ENCODE data around the gene HM13. TPM values are rescaled to one million over a fixed set of nuclear protein-coding genes. Genes with fewer than 3 reads are reported as not detected.

HM13 gene
- total RNA-seq, 1 experiment from 2014 or later = 183 TPM

GRCh38 chr20:31543966-31544598, 29.8 kb downstream of the HM13 start:
- CTCF ChIA-PET = no interaction called here

DNA sequence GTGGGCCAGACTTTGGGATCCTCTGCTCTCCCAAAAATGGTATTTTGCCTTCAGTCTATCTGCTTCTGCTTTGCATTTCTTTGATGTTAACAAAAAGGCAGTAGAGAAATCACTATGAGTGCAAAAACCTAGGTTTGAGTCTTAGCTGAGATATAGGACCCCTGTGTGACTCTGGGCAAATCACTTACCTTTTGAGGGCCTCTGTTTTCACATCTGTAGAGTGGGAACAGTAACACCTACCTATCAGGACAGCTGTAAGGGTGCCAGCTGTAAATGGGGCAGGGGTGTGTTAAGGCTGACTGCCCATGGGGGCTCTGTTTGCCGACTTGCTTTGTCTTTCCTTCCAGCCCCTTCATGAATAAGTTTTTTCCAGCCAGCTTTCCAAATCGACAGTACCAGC, 30.4 kb downstream of the HM13 start:
- peak overlapping the region; percentile 27; the same call in 1 of the 2 replicates for H3K9ac ChIP-seq (ENCODE audit: low read length)
- ChIA-PET POLR2A (no interaction called here), RAD21 (ENCODE audit: low non-redundant PET in 1 of 2, low total read pairs in 2 of 2, uncharacterized antibody in 2 of 2, unreplicated experiment in 2 of 2) (no interaction called here), CTCF (interaction anchor here (1.3 kb wide), 1 partner anchor 68 kb away, joined by 3 read pairs; no protein-coding TSS in a partner anchor)
- BruUV-seq (replicated peaks) = no TSS peak
- intact Hi-C loops (cut with micrococcal nuclease) = no loop called here
- DNase-seq (ENCODE audit: low read depth, low spot score) (no peak), ATAC-seq (no peak)
- H3K9me3 ChIP-seq (ENCODE audit: control insufficient read depth in 1 of 2, insufficient read depth in 1 of 2, low read depth in 1 of 2, low read length in 2 of 2) = no peaks in the 10 kb centered on the region
- H2AFZ ChIP-seq (ENCODE audit: low read depth, low read length, poor library complexity, severe bottlenecking) = no peak overlapping the region
- H3K27me3 ChIP-seq (ENCODE audit: insufficient read depth, low read length) = no peaks in the 10 kb centered on the region
- 0 out of 2 replicates have a peak overlapping the region, but pooled peaks have one; percentile 20 for H3K27ac ChIP-seq (ENCODE audit: low read depth, low read length)
- H3K4me2 ChIP-seq (ENCODE audit: low read length) = no peak overlapping the region
- H3K9me2 ChIP-seq (ENCODE audit: insufficient read depth) = no peaks in the 10 kb centered on the region
- peaks cover 81% of the 10 kb centered on the region for H3K79me2 ChIP-seq (ENCODE audit: insufficient read depth, low read length)
- H3K4me3 ChIP-seq (replicated peaks in 1 of 2; ENCODE audit: low read depth in 1 of 2, low read length in 2 of 2) = no peak overlapping the region
- peaks cover 0 to 40% of the 10 kb centered on the region in 2 experiments; a peak in 3 of 4 replicates for H3K4me1 ChIP-seq (ENCODE audit: control insufficient read depth in 1 of 2, insufficient read depth in 2 of 2, low read length in 2 of 2)
- peaks cover 24 to 41% of the 10 kb centered on the region in 2 experiments; a peak in 3 of 4 replicates for H3K36me3 ChIP-seq (ENCODE audit: control insufficient read depth in 1 of 2, insufficient read depth in 2 of 2, low read length in 2 of 2)
- H4K20me1 ChIP-seq (ENCODE audit: insufficient read depth) = no peaks in the 10 kb centered on the region
- TF ChIP-seq ELF1 (IDR thresholded peaks at IDR 0.05; ENCODE audit: borderline replicate concordance, low read depth) (no peak), RAD21 (IDR thresholded peaks at IDR 0.05; ENCODE audit: low read depth) (no peak), CBX3 (IDR thresholded peaks at IDR 0.05; ENCODE audit: low read depth) (no peak), SP1 (IDR thresholded peaks at IDR 0.05; ENCODE audit: low read depth) (no peak), TCF7L2 (IDR thresholded peaks at IDR 0.05; ENCODE audit: borderline replicate concordance, extremely low read depth, insufficient read depth, insufficient read length) (no peak), REST (IDR thresholded peaks at IDR 0.05; ENCODE audit: low read depth) (no peak), EGR1 (IDR thresholded peaks at IDR 0.05; ENCODE audit: low read depth) (no peak)
- TF ChIP-seq, protein P1, sequence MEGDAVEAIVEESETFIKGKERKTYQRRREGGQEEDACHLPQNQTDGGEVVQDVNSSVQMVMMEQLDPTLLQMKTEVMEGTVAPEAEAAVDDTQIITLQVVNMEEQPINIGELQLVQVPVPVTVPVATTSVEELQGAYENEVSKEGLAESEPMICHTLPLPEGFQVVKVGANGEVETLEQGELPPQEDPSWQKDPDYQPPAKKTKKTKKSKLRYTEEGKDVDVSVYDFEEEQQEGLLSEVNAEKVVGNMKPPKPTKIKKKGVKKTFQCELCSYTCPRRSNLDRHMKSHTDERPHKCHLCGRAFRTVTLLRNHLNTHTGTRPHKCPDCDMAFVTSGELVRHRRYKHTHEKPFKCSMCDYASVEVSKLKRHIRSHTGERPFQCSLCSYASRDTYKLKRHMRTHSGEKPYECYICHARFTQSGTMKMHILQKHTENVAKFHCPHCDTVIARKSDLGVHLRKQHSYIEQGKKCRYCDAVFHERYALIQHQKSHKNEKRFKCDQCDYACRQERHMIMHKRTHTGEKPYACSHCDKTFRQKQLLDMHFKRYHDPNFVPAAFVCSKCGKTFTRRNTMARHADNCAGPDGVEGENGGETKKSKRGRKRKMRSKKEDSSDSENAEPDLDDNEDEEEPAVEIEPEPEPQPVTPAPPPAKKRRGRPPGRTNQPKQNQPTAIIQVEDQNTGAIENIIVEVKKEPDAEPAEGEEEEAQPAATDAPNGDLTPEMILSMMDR (IDR thresholded peaks at IDR 0.05 in 2 of 3, conservative IDR thresholded peaks at IDR 0.05 in 1 of 3; ENCODE audit: borderline replicate concordance in 1 of 3, insufficient read depth in 1 of 3, low read depth in 2 of 3, low read length in 2 of 3) = no peak

More at GRCh38 chr20:31543966-31544598, 29.8 kb downstream of the HM13 start:
- Histone ChIP-seq H3K9me2 (ENCODE audit: insufficient read depth) (no peaks in the 10 kb centered on the region), H3K4me3 (replicated peaks in 1 of 2; ENCODE audit: low read depth in 1 of 2, low read length in 2 of 2) (no peak overlapping the region), H2AFZ (ENCODE audit: low read depth, low read length, poor library complexity, severe bottlenecking) (no peak overlapping the region), H3K4me2 (ENCODE audit: low read length) (no peak overlapping the region), H4K20me1 (ENCODE audit: insufficient read depth) (no peaks in the 10 kb centered on the region), H3K79me2 (ENCODE audit: insufficient read depth, low read length) (peaks cover 78% of the 10 kb centered on the region), H3K27me3 (ENCODE audit: insufficient read depth, low read length) (no peaks in the 10 kb centered on the region), H3K9ac (ENCODE audit: low read length) (peak overlapping the region; percentile 27; the same call in 1 of the 2 replicates), H3K9me3 (ENCODE audit: control insufficient read depth in 1 of 2, insufficient read depth in 1 of 2, low read depth in 1 of 2, low read length in 2 of 2) (no peaks in the 10 kb centered on the region), H3K36me3 (ENCODE audit: control insufficient read depth in 1 of 2, insufficient read depth in 2 of 2, low read length in 2 of 2) (peaks cover 21 to 38% of the 10 kb centered on the region in 2 experiments; a peak in 3 of 4 replicates), H3K27ac (ENCODE audit: low read depth, low read length) (no peak overlapping the region; the same call in 1 of the 2 replicates), H3K4me1 (ENCODE audit: control insufficient read depth in 1 of 2, insufficient read depth in 2 of 2, low read length in 2 of 2) (peaks cover 0 to 40% of the 10 kb centered on the region in 2 experiments; a peak in 3 of 4 replicates)
- POLR2A ChIA-PET = interaction anchor here (0.6 kb wide), 1 partner anchor 42 kb away, joined by 3 read pairs; no protein-coding TSS in a partner anchor
- DNase-seq (ENCODE audit: low read depth, low spot score) (no peak), ATAC-seq (no peak)
- intact Hi-C loops (cut with micrococcal nuclease) = no loop called here
- RAD21 ChIA-PET (ENCODE audit: low non-redundant PET in 1 of 2, low total read pairs in 2 of 2, uncharacterized antibody in 2 of 2, unreplicated experiment in 2 of 2) = no interaction called here
- BruUV-seq (replicated peaks) = no TSS peak
- TF ChIP-seq EGR1 (IDR thresholded peaks at IDR 0.05; ENCODE audit: low read depth) (no peak), EZH2phosphoT487 (IDR thresholded peaks at IDR 0.05; ENCODE audit: borderline replicate concordance) (no peak), JUND (IDR thresholded peaks at IDR 0.05) (no peak), ATF3 (IDR thresholded peaks at IDR 0.05) (no peak), SRF (IDR thresholded peaks at IDR 0.05; ENCODE audit: low read depth) (no peak), CEBPB (IDR thresholded peaks at IDR 0.05; ENCODE audit: low read depth) (no peak), ELF1 (IDR thresholded peaks at IDR 0.05; ENCODE audit: borderline replicate concordance, low read depth) (no peak), MAX (IDR thresholded peaks at IDR 0.05) (no peak)

Data from HCT116 (cell line).